GM21360 (cell line): ENCODE measurements around the gene C3orf20.
A peak's percentile ranks its signal among the peaks of the same experiment; 100 is the strongest.

Experiments
- ATAC-seq: cut with Tn5 transposase; IDR thresholded peaks from one replicate; pipeline ENCODE4 v1.9.1; 2021; ENCODE audit warnings: mild to moderate bottlenecking, moderate library complexity; ENCODE audit not compliant: unreplicated experiment

Gene C3orf20

DNA sequence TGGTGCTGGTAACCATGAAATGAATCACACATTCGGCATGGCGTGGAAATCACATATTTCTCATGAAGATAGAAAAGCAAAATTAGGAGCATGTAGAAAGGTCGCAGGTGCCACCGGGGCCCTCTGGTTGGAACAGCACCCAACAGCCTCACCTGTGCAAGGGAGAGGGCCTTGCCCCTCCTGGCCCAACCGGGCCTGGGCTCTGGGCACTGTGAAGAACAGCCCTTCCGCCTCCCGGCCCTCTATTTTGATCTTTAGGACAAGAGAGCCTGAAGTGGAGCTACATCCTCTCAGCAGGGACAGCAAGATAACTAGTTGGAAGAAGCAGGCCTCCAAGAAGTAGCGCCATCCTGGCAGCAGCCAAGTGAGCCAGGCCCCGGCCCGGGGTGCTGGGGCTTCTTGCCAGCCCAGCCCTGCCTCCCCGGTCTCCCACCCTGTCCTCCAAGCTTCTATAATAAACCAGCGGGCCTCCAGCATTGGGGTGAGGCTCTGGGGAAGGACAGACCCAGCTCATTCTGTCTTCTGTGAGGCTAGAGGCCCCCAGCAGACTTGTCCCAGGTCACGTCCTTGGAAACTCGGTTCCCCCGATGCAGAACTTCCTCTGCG is 97.7 kb downstream of the C3orf20 start:
- no peak for ATAC-seq

- ATAC-seq, result no peak
These were observed 98.3 kb downstream of the C3orf20 start for GRCh38 chr3:14773281-14773680.

- no peak for ATAC-seq
These were observed 98.8 kb downstream of the C3orf20 start for GRCh38 chr3:14773691-14774128.

DNA sequence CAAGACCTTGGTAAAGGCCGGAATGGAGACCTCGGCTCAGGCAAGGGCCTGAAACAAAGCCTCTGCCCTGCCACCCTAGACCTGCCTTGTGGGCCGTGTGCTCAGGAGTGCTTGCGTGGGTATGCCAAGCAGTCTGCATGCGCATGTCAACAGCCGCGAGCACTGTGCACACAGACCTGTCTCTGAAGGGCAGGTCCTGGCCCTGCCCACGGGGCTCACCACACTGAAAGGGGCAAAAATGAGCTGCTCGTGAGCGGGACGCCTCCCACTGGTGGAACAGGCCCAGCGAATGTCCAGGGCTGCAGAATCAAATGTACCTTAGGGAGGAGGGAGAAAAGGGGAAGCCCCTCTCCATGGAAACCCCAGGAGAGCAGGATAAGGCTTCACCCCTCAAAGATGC is 99.5 kb downstream of the C3orf20 start:
- ATAC-seq, result no peak

- no peak for ATAC-seq
These were observed 100.1 kb downstream of the C3orf20 start for GRCh38 chr3:14775011-14775410.

GRCh38 chr3:14775563-14775962 is 100.6 kb downstream of the C3orf20 start:
- no peak for ATAC-seq

- no peak for ATAC-seq
These were observed 104.2 kb downstream of the C3orf20 start for GRCh38 chr3:14779069-14779685.

DNA sequence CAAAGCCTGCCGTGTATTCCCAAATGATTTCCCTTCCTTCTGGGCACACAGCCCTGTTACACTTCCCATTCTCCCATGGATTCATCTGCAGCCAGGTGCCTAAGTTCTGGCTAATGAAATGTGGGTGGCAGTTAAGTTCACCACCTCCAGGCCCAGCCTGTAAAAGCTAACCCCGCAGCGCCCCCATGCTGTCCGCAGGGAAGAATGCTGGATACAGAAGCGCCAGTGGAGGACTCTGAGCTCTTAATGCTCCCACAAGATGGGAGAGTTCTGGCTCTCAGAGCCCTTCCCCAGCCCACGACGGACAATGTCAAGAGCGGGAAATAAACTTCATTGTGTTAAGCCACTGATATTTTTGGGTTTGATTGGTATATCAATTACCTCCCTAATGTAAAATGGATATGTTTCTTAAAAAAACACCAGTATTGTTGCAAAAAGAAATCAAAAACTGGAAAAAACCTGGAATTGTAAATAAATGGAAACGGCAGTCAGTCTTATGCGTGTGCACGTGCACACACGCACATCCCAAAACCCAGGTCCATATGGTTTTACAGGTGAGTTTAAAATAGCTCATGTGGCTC is 106.1 kb downstream of the C3orf20 start:
- ATAC-seq, result peak; percentile 84

DNA sequence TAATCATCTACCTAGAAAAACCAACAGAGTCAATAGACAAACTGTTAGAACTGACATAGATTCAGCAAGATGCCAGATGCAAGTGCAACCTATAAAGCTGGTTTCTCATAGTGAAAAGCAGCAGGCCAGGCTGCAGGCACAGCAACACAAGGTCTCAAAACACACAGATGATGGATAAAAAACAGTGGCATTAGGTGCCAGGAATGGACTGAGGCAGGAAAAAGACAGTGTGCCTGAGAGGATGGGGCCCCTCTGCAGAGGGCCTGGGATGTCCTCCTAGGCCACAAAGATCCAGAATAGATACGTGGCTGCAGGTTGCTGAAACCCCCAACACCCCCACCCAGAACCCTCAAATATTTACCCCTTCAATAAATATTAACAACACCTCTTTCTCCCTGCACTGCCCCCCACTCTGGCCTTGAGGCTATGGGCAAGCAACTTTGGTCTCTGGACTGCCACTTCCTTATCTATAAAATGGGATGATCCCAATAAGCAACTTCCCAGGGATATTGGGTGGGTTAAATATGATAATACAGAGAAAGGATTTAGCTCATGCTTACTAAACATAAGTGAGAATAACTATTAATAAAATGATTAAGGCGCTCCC is 108.6 kb downstream of the C3orf20 start:
- ATAC-seq, result no peak

GRCh38 chr3:14784087-14784681 is 109.2 kb downstream of the C3orf20 start:
- ATAC-seq, result no peak

DNA sequence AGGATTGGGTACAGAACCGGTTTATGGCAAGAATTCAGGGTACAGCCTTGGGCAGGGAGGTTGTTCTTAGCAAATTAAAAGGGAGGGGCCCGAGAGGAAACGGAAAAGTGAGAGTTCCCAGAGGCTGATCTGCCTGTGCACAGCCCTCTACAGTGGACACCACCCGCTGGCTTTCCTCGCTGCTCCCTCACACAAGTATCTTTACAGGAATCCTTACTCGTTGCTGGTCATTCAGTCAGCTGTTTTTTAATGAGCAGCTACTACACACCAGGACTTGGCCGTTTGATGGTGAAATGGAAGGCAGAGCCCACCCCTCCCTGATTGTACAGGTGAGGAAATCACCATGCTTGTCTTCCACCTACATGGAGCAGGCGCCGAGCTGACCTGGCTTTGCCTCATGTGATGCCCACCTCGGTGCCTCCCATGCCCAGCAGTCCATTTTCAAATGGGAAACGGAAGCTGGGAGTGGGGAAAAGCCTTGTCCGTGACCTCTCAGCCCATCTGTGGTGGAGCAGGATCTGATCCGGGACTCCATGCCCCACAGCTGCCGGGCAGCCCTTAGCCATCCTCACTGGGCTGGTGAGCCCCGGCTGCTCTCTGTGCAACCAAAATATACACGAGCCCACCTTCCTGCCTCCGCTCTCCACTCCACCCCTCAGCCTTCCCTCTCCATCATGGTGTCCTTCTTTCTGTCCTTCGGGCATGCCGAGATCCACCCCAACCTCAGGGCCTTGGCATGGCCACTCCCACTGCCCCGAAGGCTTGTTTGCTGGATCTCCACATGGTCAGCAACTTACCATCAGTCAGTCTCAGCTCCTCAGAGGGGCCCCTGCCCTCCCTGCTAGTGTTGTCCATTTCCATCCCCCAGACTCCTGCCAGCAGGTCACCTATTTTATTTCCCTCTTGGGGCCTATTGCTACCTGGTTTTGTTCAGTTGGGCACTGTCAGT is 110.5 kb downstream of the C3orf20 start:
- no peak for ATAC-seq

GRCh38 chr3:14786369-14786768 is 111.4 kb downstream of the C3orf20 start:
- ATAC-seq, result no peak

- no peak for ATAC-seq
These were observed 112.7 kb downstream of the C3orf20 start for GRCh38 chr3:14787630-14788029.

GRCh38 chr3:14788644-14789043 is 113.7 kb downstream of the C3orf20 start:
- no peak for ATAC-seq

DNA sequence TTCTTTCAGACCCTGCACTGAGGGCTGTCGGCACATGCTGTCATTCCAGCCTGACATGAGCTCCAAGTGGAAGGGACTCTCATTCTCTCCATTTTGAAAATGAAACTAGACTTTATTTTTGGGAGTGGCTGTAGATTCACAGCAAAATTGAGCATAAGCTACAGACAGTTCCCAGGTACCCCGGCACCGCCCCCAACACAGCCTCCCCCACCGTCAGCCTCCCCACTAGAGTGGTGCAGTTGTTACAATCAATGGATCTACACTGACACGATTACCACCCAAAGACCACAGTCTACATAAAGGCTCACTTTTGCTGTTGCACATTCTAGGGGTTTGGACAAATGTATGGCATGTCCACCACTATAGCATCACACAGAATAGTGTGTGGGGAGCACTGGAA is 114.3 kb downstream of the C3orf20 start:
- no peak for ATAC-seq

GRCh38 chr3:14789640-14790285 is 114.8 kb downstream of the C3orf20 start:
- no peak for ATAC-seq

- no peak for ATAC-seq
These were observed 116.5 kb downstream of the C3orf20 start for GRCh38 chr3:14791343-14791945.

DNA sequence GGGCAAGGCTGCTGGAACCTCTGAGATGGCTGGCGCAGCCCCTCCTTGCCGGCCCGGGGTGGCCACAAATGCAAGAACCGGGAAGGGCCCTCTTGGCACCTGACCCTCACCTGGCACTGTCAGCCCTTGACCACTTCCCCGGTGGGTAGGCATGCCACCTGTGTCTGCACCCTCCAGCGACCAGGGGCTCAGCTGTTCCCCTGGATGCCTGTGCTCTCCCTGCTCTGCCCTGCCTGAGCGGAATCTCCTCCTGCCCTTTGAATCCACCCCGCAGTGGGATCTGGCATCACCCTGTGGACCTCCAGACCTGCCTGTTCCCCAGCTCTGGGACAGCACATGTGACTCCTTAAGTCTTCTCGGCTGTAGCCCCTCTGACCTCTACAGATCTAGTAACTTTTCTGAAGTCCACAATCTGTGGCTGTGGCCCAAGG is 117.8 kb downstream of the C3orf20 start:
- ATAC-seq, result no peak

DNA sequence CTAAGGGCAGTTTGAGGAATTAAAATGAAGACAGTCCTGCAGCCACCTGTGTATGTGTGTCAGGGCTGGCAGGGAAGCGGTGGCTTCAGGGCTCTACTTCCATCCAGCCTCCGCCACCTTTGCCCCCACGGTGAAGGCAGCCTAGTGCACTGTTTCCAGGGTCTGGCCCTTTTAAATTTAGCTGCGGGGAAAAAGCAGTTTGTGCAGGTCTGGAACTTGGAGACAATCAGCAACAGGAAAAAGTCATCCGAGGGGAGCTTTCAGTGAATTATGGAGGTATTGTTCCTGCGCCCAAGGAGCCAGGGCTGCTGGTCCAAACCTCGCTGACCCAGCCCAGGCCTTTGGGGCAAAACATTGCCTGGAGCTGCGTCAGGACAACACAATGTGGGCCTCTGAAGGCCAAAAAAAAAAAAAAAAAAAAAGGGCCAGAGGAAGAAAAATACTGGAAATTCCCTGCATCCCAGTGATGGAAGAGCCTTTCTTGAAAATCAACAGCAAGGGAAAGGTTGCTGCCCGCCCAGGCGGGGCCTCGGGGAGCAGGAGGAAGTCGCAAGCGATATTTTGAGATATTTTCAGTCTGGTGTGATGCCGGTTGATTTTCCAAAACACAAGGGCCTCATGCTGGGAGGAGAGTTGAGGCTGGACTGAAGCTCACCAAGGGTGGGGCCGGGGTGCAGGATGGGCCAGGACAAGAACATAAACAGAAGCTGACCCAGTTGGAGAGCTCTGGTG is 118.4 kb downstream of the C3orf20 start:
- ATAC-seq, result no peak
